Aorta (tissue), 5 donors: ENCODE data around the gene C6orf62. TPM values are rescaled to one million over a fixed set of nuclear protein-coding genes. Genes with fewer than 3 reads are reported as not detected.
"Not testable (repeated sequence)": the region's sequence is repeated elsewhere in the genome, so short reads cannot be mapped to it uniquely, and the experiment has no call there.

Source experiments
- ATAC-seq: fragments of 200-7000 bp; cut with Tn5 transposase; one replicate; pipeline ENCODE4 v1.9.1; 2022; ENCODE audit warnings: moderate library complexity; ENCODE audit not compliant: low FRiP score
- DNase-seq, 2 donors: peaks; one replicate each; pipeline ENCODE4 v3.0.0-alpha.2; 2020
- H3K27ac ChIP-seq, 2 donors: one replicate each; pipeline ENCODE4 v1.5.1; 2013; ENCODE audit warnings: low read length in 2 of 2, mild to moderate bottlenecking in 2 of 2, moderate library complexity in 2 of 2, control low read depth in 1 of 2, inconsistent platforms in 1 of 2, low read depth in 1 of 2
- H3K27me3 ChIP-seq, 2 donors: one replicate each; pipeline ENCODE4 v1.6.1; 2013; ENCODE audit warnings: control low read depth in 1 of 2, low read length in 1 of 2, mild to moderate bottlenecking in 1 of 2, moderate library complexity in 1 of 2; ENCODE audit not compliant: insufficient read depth in 2 of 2, control insufficient read depth in 1 of 2
- H3K36me3 ChIP-seq, 2 donors: one replicate each; pipeline ENCODE4 v1.6.1; 2013; ENCODE audit warnings: control low read depth in 1 of 2, low read length in 1 of 2, mild to moderate bottlenecking in 1 of 2; ENCODE audit not compliant: insufficient read depth in 2 of 2, control insufficient read depth in 1 of 2
- H3K4me1 ChIP-seq, 2 donors: one replicate each; pipeline ENCODE4 v1.6.1; 2013; ENCODE audit warnings: low read length in 2 of 2, control low read depth in 1 of 2, mild to moderate bottlenecking in 1 of 2, moderate library complexity in 1 of 2; ENCODE audit not compliant: insufficient read depth in 2 of 2, control insufficient read depth in 1 of 2
- H3K4me3 ChIP-seq, 2 donors: one replicate each; pipeline ENCODE4 v1.5.1; 2013; ENCODE audit warnings: low read length in 2 of 2, control low read depth in 1 of 2, mild to moderate bottlenecking in 1 of 2
- H3K9me3 ChIP-seq: one replicate; pipeline ENCODE4 v1.6.1; 2013; ENCODE audit warnings: mild to moderate bottlenecking, low read length; ENCODE audit not compliant: control insufficient read depth
- WGBS, 2 donors: extraction: QIAGEN DNeasy Blood & Tissue Kit; methylation state at CpG; one replicate each; pipeline ENCODE4 v1.1.7; 2013; 5-methylcytosine and 5-hydroxymethylcytosine counted together
- intact Hi-C, 2 donors: fragments of 100-400 bp; cut with DNase I; formaldehyde crosslinking; loops; one replicate each; pipeline versions ENCODE4 v1.14.2 to v1.15.0; 2022
- polyA plus RNA-seq, 2 donors: library from polyadenylated mRNA; stranded (reverse); fragments of 200-250 nt; gene quantifications; one replicate each; pipeline ENCODE4 v1.2.3, GENCODE V29; 2013
- total RNA-seq, 2 donors: library from RNA; stranded (reverse); fragmentation: NEBNext Ultra II Directional; extraction: Animal tissue kit (Norgen Biotek cat#: 25700); gene quantifications; one replicate each; pipeline ENCODE4 v1.2.1, GENCODE V29; 2021
- donor health status: healthy with polysubstance abuse.
- donor health status: Bipolar disorder and iron deficiency.
- donor health status: DM: no; HTN: no; CAD: no.
- donor health status: DM: no; HTN: no; CAD: no.
- donor health status: DM: yes; HTN: yes; CAD: no.

The C6orf62 gene
- total and polyA plus RNA-seq, 4 donors, result 35.1 to 88.5 (median 57.2) TPM

DNA sequence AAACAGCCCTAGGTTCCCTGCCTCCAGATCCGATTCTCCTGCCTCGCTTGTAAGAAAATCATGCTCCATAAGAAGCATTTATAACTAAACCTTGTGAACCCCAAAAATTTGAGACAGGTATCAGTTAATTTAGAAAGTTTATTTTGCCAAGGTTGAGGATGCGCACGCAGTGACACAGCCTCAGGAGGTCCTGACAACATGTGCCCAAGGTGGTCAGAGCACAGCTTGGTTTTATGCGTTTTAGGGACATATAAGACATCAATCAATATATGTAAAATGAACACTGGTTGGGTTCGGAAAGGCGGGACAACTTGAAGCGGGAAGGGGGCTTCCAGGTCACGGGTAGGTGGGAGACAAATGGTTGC is 50.0 kb downstream of the C6orf62 start:
- ATAC-seq, result no peak
- intact Hi-C loops, result loop anchor here in 1 of 2 donors (10.0 kb wide), 1 partner anchor 96 kb away; no protein-coding TSS in a partner anchor
- 96 to 97% methylated on average over 9 of the region's 9 CpGs for WGBS, 2 donors
- Histone ChIP-seq H3K4me3 (no peak overlapping the region), H3K9me3 (no peaks in the 10 kb centered on the region), H3K27ac (no peak overlapping the region), H3K4me1 (peaks cover 0 to 4% of the 10 kb centered on the region in 2 donors), H3K27me3 (no peaks in the 10 kb centered on the region), H3K36me3 (no peaks in the 10 kb centered on the region)
- no peak for DNase-seq

DNA sequence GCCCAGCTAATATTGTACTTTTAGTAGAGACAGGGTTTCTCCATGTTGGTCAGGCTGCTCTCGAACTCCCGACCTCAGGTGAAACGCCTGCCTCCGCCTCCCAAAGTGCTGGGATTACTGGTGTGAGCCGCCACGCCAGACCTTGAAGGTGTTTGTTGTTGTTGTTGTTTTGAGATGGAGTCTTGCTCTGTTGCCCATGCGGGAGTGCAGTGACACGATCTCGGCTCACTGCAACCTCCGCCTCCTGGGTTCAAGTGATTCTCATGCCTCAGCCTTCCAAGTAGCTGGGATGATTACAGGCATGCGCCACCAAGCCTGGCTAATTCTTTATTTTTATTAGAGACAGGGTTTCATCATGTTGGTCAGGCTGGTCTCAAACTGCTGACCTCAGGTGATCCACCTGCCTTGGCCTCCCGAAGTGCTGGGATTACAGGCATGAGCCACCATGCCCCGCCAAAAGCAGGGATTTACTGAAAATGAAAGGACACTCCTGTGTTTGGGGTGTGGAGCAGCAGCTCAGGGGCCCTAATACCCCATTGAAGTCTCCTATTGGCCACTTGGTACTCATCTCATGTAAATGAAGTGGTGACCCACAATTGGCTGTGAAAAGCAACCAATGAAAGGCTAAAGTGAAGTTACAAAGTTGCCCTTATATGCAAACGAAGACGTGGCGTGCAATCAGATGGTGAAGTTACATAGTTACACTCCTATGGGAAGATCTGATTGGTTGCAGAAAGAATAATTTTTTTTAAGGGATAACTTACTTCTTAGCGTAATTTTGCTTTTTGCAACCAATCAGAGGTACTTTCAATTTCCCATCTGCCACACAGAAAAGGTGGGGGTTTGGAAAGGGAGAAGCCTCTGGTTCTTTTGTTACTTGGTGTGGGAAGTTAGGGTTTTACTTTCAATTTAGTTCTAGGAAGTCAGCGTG is 50.6 kb downstream of the C6orf62 start:
- H3K4me3 ChIP-seq, H3K36me3 ChIP-seq, ATAC-seq, H3K27ac ChIP-seq, DNase-seq, H3K4me1 ChIP-seq, H3K27me3 ChIP-seq, H3K9me3 ChIP-seq: not testable (repeated sequence)
- 95 to 96% methylated on average over 18 of the region's 18 CpGs for WGBS, 2 donors
- intact Hi-C loops, result loop anchor here in 1 of 2 donors (10.0 kb wide), 1 partner anchor 96 kb away; no protein-coding TSS in a partner anchor

DNA sequence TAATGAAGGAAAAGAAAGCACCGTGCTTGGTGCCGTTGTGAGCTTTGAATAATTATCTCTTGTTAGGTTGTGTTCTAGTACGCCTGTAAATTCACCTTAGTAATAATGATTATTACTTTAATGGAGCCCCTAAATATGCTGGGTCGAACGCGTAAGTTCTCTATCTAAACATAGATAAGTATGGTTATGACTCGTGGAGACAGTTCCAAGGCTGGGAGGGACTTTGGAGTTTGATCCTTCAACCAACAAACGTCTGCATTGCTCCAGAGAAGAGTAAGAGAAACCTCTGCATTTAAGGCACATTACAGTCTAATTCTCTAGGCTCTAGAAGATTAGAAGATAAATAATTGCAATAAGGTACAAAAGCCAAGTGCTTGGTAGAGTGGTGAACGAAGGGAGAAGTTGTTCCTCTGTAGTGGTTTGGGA is 51.6 kb downstream of the C6orf62 start:
- Histone ChIP-seq H3K4me3 (peak overlapping the region; percentile 58 to 85), H3K9me3 (no peaks in the 10 kb centered on the region), H3K36me3 (no peaks in the 10 kb centered on the region), H3K27ac (peak overlapping the region; percentile 52 to 69), H3K4me1 (peaks cover 0 to 4% of the 10 kb centered on the region in 2 donors), H3K27me3 (no peaks in the 10 kb centered on the region)
- DNase-seq (no peak), ATAC-seq (no peak)
- WGBS, 2 donors, result 0 to 1% methylated on average over 9 of the region's 9 CpGs
- intact Hi-C loops, result loop anchor here in 1 of 2 donors (2.0 to 10.0 kb wide), 2 partner anchors 53 to 97 kb away; no protein-coding TSS in a partner anchor

DNA sequence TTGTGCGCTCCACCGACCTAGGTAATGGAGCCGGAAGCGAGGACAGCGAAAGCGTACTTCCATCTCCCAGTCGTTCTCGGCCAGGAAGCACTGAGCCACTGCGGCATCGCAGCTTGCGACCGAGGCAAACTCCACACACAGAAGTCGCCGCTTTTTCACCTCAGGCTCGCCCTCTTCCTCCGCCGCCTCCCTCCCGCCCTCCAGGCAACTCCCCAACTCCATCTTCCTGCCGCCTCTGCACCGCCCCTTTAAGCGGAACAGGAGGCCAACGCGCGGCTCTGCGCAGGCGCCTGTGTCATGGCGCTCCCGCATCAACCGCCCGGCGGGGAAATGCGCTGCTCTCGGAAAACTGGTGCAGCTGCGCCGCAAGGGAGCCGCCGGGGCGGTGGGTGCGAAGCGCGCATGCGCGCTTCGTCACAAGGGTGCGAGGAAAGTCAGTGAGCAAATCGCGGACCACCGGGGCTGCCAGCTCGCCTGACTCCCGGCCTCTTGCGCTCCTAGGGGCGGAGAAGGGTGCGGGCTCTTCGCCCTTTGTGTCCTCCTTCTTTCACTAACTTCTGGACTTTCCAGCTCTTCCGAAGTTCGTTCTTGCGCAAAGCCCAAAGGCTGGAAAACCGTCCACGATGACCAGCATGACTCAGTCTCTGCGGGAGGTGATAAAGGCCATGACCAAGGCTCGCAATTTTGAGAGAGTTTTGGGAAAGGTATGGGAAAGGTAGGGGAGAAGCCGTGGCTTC is 52.1 kb downstream of the C6orf62 start, which contains the start of the genes ACOT13 and TDP2:
Gene ACOT13, plus strand, starts transcription at position 437 of the 737 bp plus-strand sequence. Its CDS starts 187 bp downstream, at position 624.
Gene TDP2, minus strand, starts transcription at position 259 of the 737 bp plus-strand sequence. Its CDS starts 37 bp downstream, at position 222.
- ATAC-seq (peak; percentile 100), DNase-seq (peak; percentile 98)
- H3K27ac ChIP-seq, result peak within 1 kb of the TSS; percentile 52 to 69
- no peaks in the 10 kb centered on the region for H3K9me3 ChIP-seq
- H3K36me3 ChIP-seq, result no peaks in the 10 kb centered on the region
- H3K4me1 ChIP-seq, result peaks cover 0 to 4% of the 10 kb centered on the region in 2 donors
- intact Hi-C loops, result loop anchor here in 1 of 2 donors (2.0 to 10.0 kb wide), 2 partner anchors 54 to 98 kb away; no protein-coding TSS in a partner anchor
- no peaks in the 10 kb centered on the region for H3K27me3 ChIP-seq
- WGBS, 2 donors, result 0% methylated on average over 62 of the region's 62 CpGs
- H3K4me3 ChIP-seq, result peak within 1 kb of the TSS; percentile 73 to 85

DNA sequence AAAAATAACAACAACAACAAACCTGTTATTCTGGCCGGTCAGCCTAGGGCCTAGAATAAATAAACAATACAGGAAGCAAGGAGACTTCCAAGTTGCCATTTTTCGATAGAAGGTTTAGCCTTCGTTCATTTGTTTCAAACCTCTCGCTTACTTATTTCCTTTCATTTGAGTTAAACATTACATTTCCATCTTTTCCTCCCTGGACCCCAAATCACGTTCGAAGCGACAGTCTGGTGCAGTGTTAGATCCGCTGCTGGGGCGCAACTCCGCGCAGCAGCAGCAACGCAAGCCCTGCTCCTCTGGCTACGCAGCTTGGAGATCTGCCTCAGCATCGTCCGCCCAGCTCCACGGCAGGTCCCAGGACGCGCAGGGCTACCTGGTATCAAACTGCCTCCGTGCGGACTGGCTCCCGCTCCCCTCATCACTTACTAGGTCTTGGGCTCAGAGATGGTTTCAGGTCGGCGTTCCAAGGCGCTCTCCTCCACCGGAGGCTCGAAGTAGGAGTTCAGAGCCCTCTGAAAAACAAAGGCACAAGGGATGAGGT is 52.8 kb downstream of the C6orf62 start:
- H3K36me3 ChIP-seq, result peaks cover 0 to 1% of the 10 kb centered on the region in 2 donors
- DNase-seq (peak; percentile 49 to 75), ATAC-seq (peak; percentile 71)
- 0% methylated on average over 26 of the region's 26 CpGs for WGBS, 2 donors
- H3K27me3 ChIP-seq, result no peaks in the 10 kb centered on the region
- intact Hi-C loops, result loop anchor here in 1 of 2 donors (2.0 to 10.0 kb wide), 2 partner anchors 55 to 99 kb away; no protein-coding TSS in a partner anchor
- peak overlapping the region; percentile 34 to 73 for H3K4me3 ChIP-seq
- H3K9me3 ChIP-seq, result no peaks in the 10 kb centered on the region
- peaks cover 0 to 4% of the 10 kb centered on the region in 2 donors for H3K4me1 ChIP-seq
- H3K27ac ChIP-seq, result peak overlapping the region in 1 of 2 donors; percentile 54

DNA sequence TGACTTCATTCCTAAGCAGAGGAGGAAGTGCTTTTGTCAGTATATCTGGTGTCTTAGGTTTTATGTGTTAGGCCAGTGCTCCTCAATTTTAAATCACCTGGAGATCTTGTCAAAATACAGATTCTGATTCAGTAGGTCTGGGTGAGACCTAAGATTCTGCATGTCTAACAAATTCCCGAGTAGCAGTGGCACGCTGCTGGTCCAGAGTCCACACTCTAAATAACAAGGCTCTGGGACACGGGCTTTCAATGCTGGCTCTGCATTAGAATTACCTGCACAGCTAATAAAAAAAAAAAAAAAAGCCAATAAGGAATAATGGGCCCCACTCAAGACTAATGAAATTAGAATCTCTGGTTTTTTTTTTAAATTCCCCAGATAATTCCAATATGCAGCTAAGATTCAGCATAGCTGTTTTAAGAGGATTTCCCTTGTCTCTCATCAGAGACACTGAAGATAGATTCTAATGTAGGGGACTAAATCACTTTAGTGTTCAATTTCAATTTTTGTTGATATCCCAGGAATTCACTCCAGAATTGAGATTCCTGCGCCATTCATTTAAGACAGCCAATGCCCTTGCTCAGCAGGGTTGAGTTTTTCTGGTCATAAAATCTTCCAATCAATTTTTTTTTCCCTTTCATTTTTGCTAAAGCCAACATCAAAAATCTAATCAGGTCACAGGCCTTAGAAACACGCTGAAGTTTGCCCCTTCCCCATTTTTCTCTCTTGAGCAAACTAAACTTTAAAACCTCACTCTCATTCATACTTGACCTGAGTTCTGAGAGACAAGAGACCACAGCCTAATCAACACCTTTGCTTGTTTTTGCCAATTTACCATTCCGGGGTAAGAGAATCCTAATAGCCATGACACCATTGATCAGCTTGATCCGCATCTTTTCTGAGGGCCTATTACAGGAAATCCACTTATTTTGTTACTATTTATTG is 54.6 kb downstream of the C6orf62 start:
- peaks cover 0 to 1% of the 10 kb centered on the region in 2 donors for H3K36me3 ChIP-seq
- no peak overlapping the region for H3K27ac ChIP-seq
- peaks cover 0 to 4% of the 10 kb centered on the region in 2 donors for H3K4me1 ChIP-seq
- intact Hi-C loops, result loop anchor here in 1 of 2 donors (10.0 kb wide), 1 partner anchor 100 kb away; no protein-coding TSS in a partner anchor
- DNase-seq (no peak), ATAC-seq (no peak)
- H3K4me3 ChIP-seq, result no peak overlapping the region
- no peaks in the 10 kb centered on the region for H3K9me3 ChIP-seq
- H3K27me3 ChIP-seq, result no peaks in the 10 kb centered on the region
- WGBS, 2 donors, result 92 to 95% methylated on average over 7 of the region's 7 CpGs

DNA sequence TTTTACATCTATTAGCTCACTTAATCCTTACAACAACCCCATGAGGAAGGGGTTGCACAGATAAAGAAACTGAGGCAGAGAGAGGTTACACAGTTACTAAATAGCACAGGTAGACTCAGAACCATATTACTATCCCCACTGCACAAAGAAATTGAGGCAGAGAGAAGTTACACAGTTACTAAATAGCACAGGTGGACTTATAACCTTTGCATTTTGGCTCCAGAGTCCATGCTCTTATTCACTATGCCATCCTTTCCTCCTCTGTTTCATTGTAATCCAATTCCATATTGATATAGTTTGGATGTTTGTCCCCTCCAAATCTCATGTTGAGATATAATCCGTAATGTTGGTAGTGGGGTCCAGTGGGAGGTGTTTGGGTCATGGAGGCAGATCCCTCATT is 55.8 kb downstream of the C6orf62 start:
- Histone ChIP-seq H3K4me1 (peaks cover 0 to 4% of the 10 kb centered on the region in 2 donors), H3K36me3 (peaks cover 0 to 1% of the 10 kb centered on the region in 2 donors), H3K27ac (no peak overlapping the region), H3K9me3 (no peaks in the 10 kb centered on the region), H3K4me3 (no peak overlapping the region), H3K27me3 (no peaks in the 10 kb centered on the region)
- intact Hi-C loops, result loop anchor here in 1 of 2 donors (10.0 kb wide), 1 partner anchor 102 kb away; no protein-coding TSS in a partner anchor
- 97 to 100% methylated on average over 1 of the region's 1 CpG for WGBS, 2 donors
- DNase-seq (no peak), ATAC-seq (no peak)
